ENCODE data around the gene RYR2.

DNA sequence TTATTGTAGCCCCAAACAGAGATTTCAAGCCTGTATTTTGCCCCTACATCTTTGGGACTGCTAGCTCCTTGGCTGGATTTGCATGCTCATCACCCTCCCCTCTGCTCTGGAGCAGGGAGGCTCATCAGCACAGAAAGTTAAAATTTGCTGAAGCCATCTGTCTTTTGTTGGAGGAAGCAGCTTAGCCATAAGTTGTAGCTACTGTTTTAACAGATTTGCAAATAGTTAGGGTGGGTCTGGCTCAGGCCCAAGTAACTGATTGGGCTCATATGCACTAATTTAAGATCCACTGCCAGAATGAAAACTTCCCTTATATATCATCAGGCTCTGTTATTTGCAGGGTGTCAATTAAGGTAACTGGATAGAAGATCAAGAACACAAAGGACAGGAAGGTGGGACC is 541.8 kb downstream of the RYR2 start:
- TF ChIP-seq, protein P1, sequence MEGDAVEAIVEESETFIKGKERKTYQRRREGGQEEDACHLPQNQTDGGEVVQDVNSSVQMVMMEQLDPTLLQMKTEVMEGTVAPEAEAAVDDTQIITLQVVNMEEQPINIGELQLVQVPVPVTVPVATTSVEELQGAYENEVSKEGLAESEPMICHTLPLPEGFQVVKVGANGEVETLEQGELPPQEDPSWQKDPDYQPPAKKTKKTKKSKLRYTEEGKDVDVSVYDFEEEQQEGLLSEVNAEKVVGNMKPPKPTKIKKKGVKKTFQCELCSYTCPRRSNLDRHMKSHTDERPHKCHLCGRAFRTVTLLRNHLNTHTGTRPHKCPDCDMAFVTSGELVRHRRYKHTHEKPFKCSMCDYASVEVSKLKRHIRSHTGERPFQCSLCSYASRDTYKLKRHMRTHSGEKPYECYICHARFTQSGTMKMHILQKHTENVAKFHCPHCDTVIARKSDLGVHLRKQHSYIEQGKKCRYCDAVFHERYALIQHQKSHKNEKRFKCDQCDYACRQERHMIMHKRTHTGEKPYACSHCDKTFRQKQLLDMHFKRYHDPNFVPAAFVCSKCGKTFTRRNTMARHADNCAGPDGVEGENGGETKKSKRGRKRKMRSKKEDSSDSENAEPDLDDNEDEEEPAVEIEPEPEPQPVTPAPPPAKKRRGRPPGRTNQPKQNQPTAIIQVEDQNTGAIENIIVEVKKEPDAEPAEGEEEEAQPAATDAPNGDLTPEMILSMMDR (IDR thresholded peaks at IDR 0.05), result no peak
- no peak for TF ChIP-seq POLR2A (IDR thresholded peaks at IDR 0.05)
